ENCODE results near the gene ZBTB5. TPM values are rescaled to one million over a fixed set of nuclear protein-coding genes. Genes with fewer than 3 reads are reported as not detected.
"Not testable (repeated sequence)": the region's sequence is repeated elsewhere in the genome, so short reads cannot be mapped to it uniquely, and the experiment has no call there.

The ZBTB5 gene
- total and polyA plus RNA-seq, 9 donors, result 12.6 to 18.2 (median 15.0) TPM

DNA sequence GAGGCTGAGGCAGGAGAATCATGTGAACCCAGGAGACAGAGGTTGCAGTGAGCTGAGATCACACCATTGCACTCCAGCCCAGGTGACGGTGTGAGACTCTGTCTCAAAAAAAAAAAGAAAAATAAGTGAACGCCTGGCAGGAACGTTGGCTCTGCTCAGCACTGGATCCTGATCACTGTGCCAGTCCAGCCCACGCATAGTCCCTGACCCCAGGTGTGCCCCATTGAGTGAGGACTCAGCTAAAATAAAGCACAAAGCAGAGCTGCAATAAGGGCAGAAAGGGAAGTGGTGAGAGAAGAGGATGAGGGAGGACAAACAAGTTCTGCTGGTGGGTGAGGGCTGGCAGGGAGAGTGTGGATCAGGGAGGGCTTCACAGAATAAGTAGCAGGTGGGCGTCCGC, 38.4 kb downstream of the ZBTB5 start:
- Histone ChIP-seq H3K4me1 (ENCODE audit: control insufficient read depth, insufficient read depth, low read length) (peaks cover 27% of the 10 kb centered on the region), H3K4me3 (ENCODE audit: low read length) (no peak overlapping the region), H3K27me3 (ENCODE audit: control insufficient read depth, insufficient read depth, low read length) (no peaks in the 10 kb centered on the region), H3K9me3 (replicated peaks; ENCODE audit: control insufficient read depth, low read depth, low read length) (no peaks in the 10 kb centered on the region), H3K27ac (ENCODE audit: low read length) (no peak overlapping the region), H3K36me3 (ENCODE audit: control insufficient read depth, insufficient read depth, low read length) (peaks cover 71% of the 10 kb centered on the region)
- 67% methylated on average over 4 of the region's 6 CpGs for WGBS (ENCODE audit: insufficient coverage)
- DNase-seq, result no peak

GRCh38 chr9:37426431-37426830, 38.8 kb downstream of the ZBTB5 start:
- H3K27ac ChIP-seq (ENCODE audit: low read length); H3K27me3 ChIP-seq (ENCODE audit: control insufficient read depth, insufficient read depth, low read length); DNase-seq; H3K4me3 ChIP-seq (ENCODE audit: low read length); H3K9me3 ChIP-seq (replicated peaks; ENCODE audit: control insufficient read depth, low read depth, low read length): not testable (repeated sequence)
- Histone ChIP-seq H3K36me3 (ENCODE audit: control insufficient read depth, insufficient read depth, low read length) (peaks cover 67% of the 10 kb centered on the region), H3K4me1 (ENCODE audit: control insufficient read depth, insufficient read depth, low read length) (peaks cover 29% of the 10 kb centered on the region)
- WGBS (ENCODE audit: insufficient coverage), result 91% methylated on average over 15 of the region's 15 CpGs

- Histone ChIP-seq H3K36me3 (ENCODE audit: control insufficient read depth, insufficient read depth, low read length) (peaks cover 56% of the 10 kb centered on the region), H3K27me3 (ENCODE audit: control insufficient read depth, insufficient read depth, low read length) (no peaks in the 10 kb centered on the region), H3K9me3 (replicated peaks; ENCODE audit: control insufficient read depth, low read depth, low read length) (no peaks in the 10 kb centered on the region), H3K27ac (ENCODE audit: low read length) (no peak overlapping the region), H3K4me3 (ENCODE audit: low read length) (no peak overlapping the region), H3K4me1 (ENCODE audit: control insufficient read depth, insufficient read depth, low read length) (peaks cover 29% of the 10 kb centered on the region)
- DNase-seq, result no peak
- 93% methylated on average over 4 of the region's 11 CpGs for WGBS (ENCODE audit: insufficient coverage)
Observed at GRCh38 chr9:37425298-37425752, 39.9 kb downstream of the ZBTB5 start.

GRCh38 chr9:37424686-37425297, 40.5 kb downstream of the ZBTB5 start:
- H3K27ac ChIP-seq (ENCODE audit: low read length), result no peak overlapping the region
- DNase-seq, result no peak
- H3K27me3 ChIP-seq (ENCODE audit: control insufficient read depth, insufficient read depth, low read length), result no peaks in the 10 kb centered on the region
- H3K36me3 ChIP-seq (ENCODE audit: control insufficient read depth, insufficient read depth, low read length), result peaks cover 51% of the 10 kb centered on the region
- H3K4me1 ChIP-seq (ENCODE audit: control insufficient read depth, insufficient read depth, low read length), result peaks cover 29% of the 10 kb centered on the region
- H3K9me3 ChIP-seq (replicated peaks; ENCODE audit: control insufficient read depth, low read depth, low read length), result no peaks in the 10 kb centered on the region
- no peak overlapping the region for H3K4me3 ChIP-seq (ENCODE audit: low read length)
- WGBS (ENCODE audit: insufficient coverage), result 88% methylated on average over 9 of the region's 18 CpGs

- H3K4me1 ChIP-seq (ENCODE audit: control insufficient read depth, insufficient read depth, low read length), result peaks cover 29% of the 10 kb centered on the region
- WGBS (ENCODE audit: insufficient coverage), result 60% methylated on average over 2 of the region's 8 CpGs
- peaks cover 46% of the 10 kb centered on the region for H3K36me3 ChIP-seq (ENCODE audit: control insufficient read depth, insufficient read depth, low read length)
- H3K4me3 ChIP-seq (ENCODE audit: low read length), result no peak overlapping the region
- DNase-seq, result no peak
- H3K9me3 ChIP-seq (replicated peaks; ENCODE audit: control insufficient read depth, low read depth, low read length), result no peaks in the 10 kb centered on the region
- no peaks in the 10 kb centered on the region for H3K27me3 ChIP-seq (ENCODE audit: control insufficient read depth, insufficient read depth, low read length)
- no peak overlapping the region for H3K27ac ChIP-seq (ENCODE audit: low read length)
Observed at GRCh38 chr9:37424204-37424685, 41.0 kb downstream of the ZBTB5 start.

GRCh38 chr9:37423508-37423907, 41.7 kb downstream of the ZBTB5 start:
- H3K27ac ChIP-seq (ENCODE audit: low read length), result no peak overlapping the region

DNA sequence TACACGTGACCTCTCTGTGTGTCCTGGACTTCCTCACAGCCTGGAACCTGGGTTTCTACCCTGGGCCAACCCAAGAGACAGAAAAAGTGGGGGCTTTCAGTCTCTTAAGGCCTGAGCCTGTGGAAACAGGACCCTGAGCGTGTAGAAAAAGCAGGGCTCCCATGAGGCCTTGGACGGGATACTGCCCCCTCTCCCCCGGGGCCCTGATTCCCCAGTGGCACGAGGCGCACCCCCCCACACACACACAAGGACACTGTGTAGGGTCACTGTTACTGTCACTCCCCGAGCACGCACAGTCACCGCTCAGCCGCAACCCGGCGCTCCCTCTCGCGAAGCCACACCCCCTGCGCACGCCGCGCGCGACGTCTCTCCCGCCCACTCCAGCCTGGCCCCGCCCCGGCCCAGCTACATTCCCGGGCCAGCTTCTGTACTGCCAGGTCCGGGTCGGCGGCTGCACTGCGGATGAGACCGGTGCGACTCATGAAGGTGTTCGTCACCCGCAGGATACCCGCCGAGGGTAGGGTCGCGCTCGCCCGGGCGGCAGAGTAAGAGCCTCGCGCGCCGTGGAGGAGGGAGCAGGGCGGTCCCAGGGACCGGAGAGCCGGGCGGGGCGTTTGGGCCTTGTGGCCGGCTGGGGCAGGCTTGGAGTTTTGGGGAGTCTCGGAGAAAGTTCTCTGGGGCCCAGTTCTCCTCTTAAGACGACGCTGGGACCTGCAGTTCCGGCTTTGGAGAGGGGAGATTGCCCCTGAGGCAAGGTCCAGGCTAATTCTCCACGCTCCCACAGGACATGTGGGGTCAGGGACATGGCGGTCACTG, 42.8 kb downstream of the ZBTB5 start, which contains the start of gene GRHPR:
TSS of gene GRHPR (plus strand) at position 408 of the 816 bp plus-strand sequence. CDS start at position 463, 55 bp downstream.
- H3K9me3 ChIP-seq (replicated peaks; ENCODE audit: control insufficient read depth, low read depth, low read length), result no peaks in the 10 kb centered on the region
- peak within 1 kb of the TSS; percentile 50 for H3K4me3 ChIP-seq (ENCODE audit: low read length)
- peaks cover 30% of the 10 kb centered on the region for H3K36me3 ChIP-seq (ENCODE audit: control insufficient read depth, insufficient read depth, low read length)
- peak within 1 kb of the TSS; percentile 74 for H3K27ac ChIP-seq (ENCODE audit: low read length)
- DNase-seq, result peak; percentile 88
- peaks cover 29% of the 10 kb centered on the region for H3K4me1 ChIP-seq (ENCODE audit: control insufficient read depth, insufficient read depth, low read length)
- no peaks in the 10 kb centered on the region for H3K27me3 ChIP-seq (ENCODE audit: control insufficient read depth, insufficient read depth, low read length)
- WGBS (ENCODE audit: insufficient coverage), result under 1% methylated on average over 50 of the region's 56 CpGs

More at GRCh38 chr9:37423508-37423907, 41.7 kb downstream of the ZBTB5 start:
- 68% methylated on average over 2 of the region's 2 CpGs for WGBS (ENCODE audit: insufficient coverage)
- no peaks in the 10 kb centered on the region for H3K9me3 ChIP-seq (replicated peaks; ENCODE audit: control insufficient read depth, low read depth, low read length)
- no peak for DNase-seq
- no peaks in the 10 kb centered on the region for H3K27me3 ChIP-seq (ENCODE audit: control insufficient read depth, insufficient read depth, low read length)
- peaks cover 39% of the 10 kb centered on the region for H3K36me3 ChIP-seq (ENCODE audit: control insufficient read depth, insufficient read depth, low read length)
- H3K4me1 ChIP-seq (ENCODE audit: control insufficient read depth, insufficient read depth, low read length), result peaks cover 29% of the 10 kb centered on the region
- peak overlapping the region; percentile 50 for H3K4me3 ChIP-seq (ENCODE audit: low read length)

DNA sequence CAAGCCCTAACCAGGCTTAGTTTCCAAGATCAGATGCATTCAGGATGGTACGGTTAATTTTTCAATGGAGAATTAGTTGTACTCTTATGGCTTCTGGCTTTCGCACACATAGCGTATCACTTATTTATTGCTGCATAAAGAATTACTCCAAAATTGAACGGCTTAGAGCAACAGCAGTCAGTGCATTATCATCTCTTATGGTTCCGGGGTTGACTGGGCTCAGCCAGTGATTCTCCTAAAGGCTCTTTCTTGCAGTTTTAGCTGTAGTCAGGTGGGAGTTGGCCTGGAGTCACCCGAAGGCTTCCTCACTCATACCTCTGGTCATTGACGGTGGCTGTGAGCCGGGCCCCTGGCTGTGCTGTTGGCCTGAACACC, 43.3 kb downstream of the ZBTB5 start:
- WGBS (ENCODE audit: insufficient coverage), result 3% methylated on average over 3 of the region's 8 CpGs
- DNase-seq, result no peak
- Histone ChIP-seq H3K27ac (ENCODE audit: low read length) (peak overlapping the region; percentile 74), H3K4me1 (ENCODE audit: control insufficient read depth, insufficient read depth, low read length) (peaks cover 29% of the 10 kb centered on the region), H3K9me3 (replicated peaks; ENCODE audit: control insufficient read depth, low read depth, low read length) (no peaks in the 10 kb centered on the region), H3K36me3 (ENCODE audit: control insufficient read depth, insufficient read depth, low read length) (peaks cover 24% of the 10 kb centered on the region), H3K27me3 (ENCODE audit: control insufficient read depth, insufficient read depth, low read length) (no peaks in the 10 kb centered on the region), H3K4me3 (ENCODE audit: low read length) (peak overlapping the region; percentile 50)

DNA sequence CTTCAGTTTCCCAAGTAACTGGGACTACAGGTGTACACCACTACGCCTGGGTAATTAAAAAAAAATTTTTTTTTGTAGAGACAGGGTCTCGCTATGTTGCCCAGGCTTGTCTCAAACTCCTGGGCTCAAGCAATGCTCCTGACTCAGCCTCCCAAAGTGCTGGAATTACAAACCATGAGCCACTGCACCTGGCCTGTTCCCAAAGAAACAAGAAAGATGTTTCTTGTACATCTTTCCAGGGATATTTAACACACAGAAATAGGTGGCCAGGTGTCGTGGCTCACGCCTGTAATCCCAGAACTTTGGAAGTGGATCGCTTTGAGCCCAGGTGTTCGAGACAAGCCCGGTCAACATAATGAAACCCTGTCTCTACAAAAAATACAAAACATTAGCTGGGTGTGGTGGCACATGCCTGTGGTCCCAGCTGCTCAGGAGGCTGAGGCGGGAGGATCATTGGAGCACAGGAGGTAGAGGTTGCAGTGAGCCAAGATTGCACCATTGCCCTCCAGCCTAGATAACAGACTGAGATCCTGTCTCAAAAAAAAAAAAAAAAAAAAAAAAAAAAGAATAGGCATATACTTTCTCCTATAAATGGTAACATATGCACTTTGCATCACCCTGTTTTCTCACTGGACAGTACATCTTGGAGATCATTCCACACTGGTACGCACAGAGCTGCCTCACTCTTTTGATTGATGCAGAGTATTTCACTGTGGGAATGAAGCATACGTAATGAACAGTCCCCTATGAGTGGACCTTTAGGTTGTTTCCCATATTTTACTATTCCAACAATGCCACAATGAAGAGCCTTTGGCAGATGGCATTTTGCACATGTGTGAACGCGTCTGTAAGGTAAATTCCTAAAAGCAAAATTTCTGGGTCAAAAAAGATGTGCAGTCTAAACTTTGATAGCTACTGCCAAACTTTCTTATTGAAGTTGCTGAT, 44.7 kb downstream of the ZBTB5 start:
- H3K4me1 ChIP-seq (ENCODE audit: control insufficient read depth, insufficient read depth, low read length), result peaks cover 29% of the 10 kb centered on the region
- no peak overlapping the region for H3K27ac ChIP-seq (ENCODE audit: low read length)
- H3K27me3 ChIP-seq (ENCODE audit: control insufficient read depth, insufficient read depth, low read length), result no peaks in the 10 kb centered on the region
- peaks cover 12% of the 10 kb centered on the region for H3K36me3 ChIP-seq (ENCODE audit: control insufficient read depth, insufficient read depth, low read length)
- WGBS (ENCODE audit: insufficient coverage), result 86% methylated on average over 1 of the region's 12 CpGs
- H3K9me3 ChIP-seq (replicated peaks; ENCODE audit: control insufficient read depth, low read depth, low read length), result no peaks in the 10 kb centered on the region
- no peak for DNase-seq
- H3K4me3 ChIP-seq (ENCODE audit: low read length), result no peak overlapping the region
